ENCODE data around the gene KRTAP10-3. TPM values are rescaled to one million over a fixed set of nuclear protein-coding genes. Genes with fewer than 3 reads are reported as not detected.

Gene KRTAP10-3
- total and polyA plus RNA-seq, 9 of the 15 experiments (the other 6 are each of a cell fraction or from before 2014, with no cell fraction given), result not detected

GRCh38 chr21:44512496-44513388, 45.9 kb downstream of the KRTAP10-3 start:
- Histone ChIP-seq H3K4me1 (replicated peaks in 1 of 2; ENCODE audit: control insufficient read depth in 2 of 2, insufficient read depth in 2 of 2, low read length in 2 of 2) (peaks cover 0 to 24% of the 10 kb centered on the region in 2 experiments; a peak in 3 of 5 replicates), H3K36me3 (ENCODE audit: control insufficient read depth, insufficient read depth, low read length) (no peaks in the 10 kb centered on the region), H3K9me3 (replicated peaks; ENCODE audit: control insufficient read depth, insufficient read depth, low read depth, low read length) (no peaks in the 10 kb centered on the region), H3K27me3 (ENCODE audit: control insufficient read depth in 2 of 2, insufficient read depth in 2 of 2, low read length in 2 of 2) (peaks cover 12 to 41% of the 10 kb centered on the region in 2 experiments), H3K4me3 (no peak overlapping the region), H3K27ac (ENCODE audit: extremely low read depth, low read depth, low read length) (no peak overlapping the region), H4K20me1 (replicated peaks; ENCODE audit: control insufficient read depth, insufficient read depth, low read length) (peaks cover 15% of the 10 kb centered on the region; the same call in 1 of the 2 replicates), H3K79me2 (ENCODE audit: control insufficient read depth, insufficient read depth, low read length) (no peaks in the 10 kb centered on the region), H2AFZ (ENCODE audit: low read depth, low read length) (no peak overlapping the region), H3K4me2 (ENCODE audit: insufficient read depth, low read length) (no peak overlapping the region), H3K9me1 (ENCODE audit: control insufficient read depth, insufficient read depth, low read length) (no peaks in the 10 kb centered on the region), H3K9ac (ENCODE audit: insufficient read depth in 1 of 2, low read depth in 2 of 2, low read length in 2 of 2) (no peak overlapping the region)
- BruUV-seq (replicated peaks), result no TSS peak
- CTCF ChIA-PET (ENCODE audit: low intra/inter-chr PET ratio), result no interaction called here
- POLR2A ChIA-PET, result interaction anchor here (0.6 kb wide), 1 partner anchor 113 kb away, joined by 3 read pairs; no protein-coding TSS in a partner anchor
- no peak for DNase-seq (ENCODE audit: extremely low read depth in 1 of 4, low spot score in 3 of 4)
- WGBS (ENCODE audit: insufficient coverage, low coverage, missing lambda C conversion rate), result 5% methylated on average over 19 of the region's 21 CpGs
- ATAC-seq, result no peak
- intact Hi-C loops (cut with micrococcal nuclease) (loop anchor here (10.0 kb wide), 1 partner anchor 412 kb away; the partner anchor contains the start of gene ITGB2), in situ Hi-C loops (cut with MboI) (no loop called here)
- no peak for FAIRE-seq
- TF ChIP-seq HOXB6 (CRISPR knock-in tag; IDR thresholded peaks at IDR 0.05; ENCODE audit: borderline replicate concordance), result no peak
- no peak for TF ChIP-seq NFE2L1 (tag; IDR thresholded peaks at IDR 0.05; ENCODE audit: borderline replicate concordance, low read depth)
- TF ChIP-seq ZNF274 (IDR thresholded peaks at IDR 0.05; ENCODE audit: borderline replicate concordance, low read depth, low read length), result no peak
- no peak for TF ChIP-seq ZNF699 (CRISPR knock-in tag; IDR thresholded peaks at IDR 0.05; ENCODE audit: insufficient replicate concordance)
- no peak for TF ChIP-seq BHLHE40 (IDR thresholded peaks at IDR 0.05; ENCODE audit: low read length)
- TF ChIP-seq HBP1 (CRISPR knock-in tag; IDR thresholded peaks at IDR 0.05), result no peak
- TF ChIP-seq, protein P1, sequence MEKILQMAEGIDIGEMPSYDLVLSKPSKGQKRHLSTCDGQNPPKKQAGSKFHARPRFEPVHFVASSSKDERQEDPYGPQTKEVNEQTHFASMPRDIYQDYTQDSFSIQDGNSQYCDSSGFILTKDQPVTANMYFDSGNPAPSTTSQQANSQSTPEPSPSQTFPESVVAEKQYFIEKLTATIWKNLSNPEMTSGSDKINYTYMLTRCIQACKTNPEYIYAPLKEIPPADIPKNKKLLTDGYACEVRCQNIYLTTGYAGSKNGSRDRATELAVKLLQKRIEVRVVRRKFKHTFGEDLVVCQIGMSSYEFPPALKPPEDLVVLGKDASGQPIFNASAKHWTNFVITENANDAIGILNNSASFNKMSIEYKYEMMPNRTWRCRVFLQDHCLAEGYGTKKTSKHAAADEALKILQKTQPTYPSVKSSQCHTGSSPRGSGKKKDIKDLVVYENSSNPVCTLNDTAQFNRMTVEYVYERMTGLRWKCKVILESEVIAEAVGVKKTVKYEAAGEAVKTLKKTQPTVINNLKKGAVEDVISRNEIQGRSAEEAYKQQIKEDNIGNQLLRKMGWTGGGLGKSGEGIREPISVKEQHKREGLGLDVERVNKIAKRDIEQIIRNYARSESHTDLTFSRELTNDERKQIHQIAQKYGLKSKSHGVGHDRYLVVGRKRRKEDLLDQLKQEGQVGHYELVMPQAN (IDR thresholded peaks at IDR 0.05; ENCODE audit: borderline replicate concordance), result no peak
- TF ChIP-seq NELFE (IDR thresholded peaks at IDR 0.05; ENCODE audit: insufficient read depth, insufficient read length), result no peak
- TF ChIP-seq, protein P2, sequence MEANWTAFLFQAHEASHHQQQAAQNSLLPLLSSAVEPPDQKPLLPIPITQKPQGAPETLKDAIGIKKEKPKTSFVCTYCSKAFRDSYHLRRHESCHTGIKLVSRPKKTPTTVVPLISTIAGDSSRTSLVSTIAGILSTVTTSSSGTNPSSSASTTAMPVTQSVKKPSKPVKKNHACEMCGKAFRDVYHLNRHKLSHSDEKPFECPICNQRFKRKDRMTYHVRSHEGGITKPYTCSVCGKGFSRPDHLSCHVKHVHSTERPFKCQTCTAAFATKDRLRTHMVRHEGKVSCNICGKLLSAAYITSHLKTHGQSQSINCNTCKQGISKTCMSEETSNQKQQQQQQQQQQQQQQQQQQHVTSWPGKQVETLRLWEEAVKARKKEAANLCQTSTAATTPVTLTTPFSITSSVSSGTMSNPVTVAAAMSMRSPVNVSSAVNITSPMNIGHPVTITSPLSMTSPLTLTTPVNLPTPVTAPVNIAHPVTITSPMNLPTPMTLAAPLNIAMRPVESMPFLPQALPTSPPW (CRISPR knock-in tag; IDR thresholded peaks at IDR 0.05), result no peak
- TF ChIP-seq U2AF1 (optimal IDR thresholded peaks at IDR 0.05; ENCODE audit: low read depth, low read length), result no peak
